ENCODE measurements around the gene SND1.

- no peak for TF ChIP-seq CTCF (IDR thresholded peaks at IDR 0.05)
- TF ChIP-seq POLR2A (IDR thresholded peaks at IDR 0.05): no peak
Observed at GRCh38 chr7:127848241-127848640, 196.2 kb downstream of the SND1 start.
